Calu3 (cell line): Measurements from ENCODE around the gene NOX5. TPM values are rescaled to one million over a fixed set of nuclear protein-coding genes. Genes with fewer than 3 reads are reported as not detected.

Experiments used
- BruUV-seq: library from RNA; stranded (reverse); fragments of 400-500 nt; replicated peaks from 2 replicates; lab custom pipeline; 2021; lab: Mats Ljungman, UMichigan
- CTCF ChIA-PET: fragments of 300-600 bp; sonication (Branson Sonifier 250); formaldehyde crosslinking; loops from one replicate; lab custom pipeline; 2022; ENCODE audit warnings: antibody characterized with exemption; lab: Charles Lee
- DNase-seq: peaks from one replicate; pipeline ENCODE4 v3.0.0; 2022
- H3K27ac Mint-ChIP-seq: one replicate; pipeline ENCODE4 v1.8.0; 2022; ENCODE audit warnings: mixed read lengths; ENCODE audit not compliant: unreplicated experiment
- H3K27me3 Mint-ChIP-seq: one replicate; pipeline ENCODE4 v1.8.0; 2022; ENCODE audit warnings: mixed read lengths; ENCODE audit not compliant: unreplicated experiment
- H3K36me3 Mint-ChIP-seq: one replicate; pipeline ENCODE4 v1.8.0; 2022; ENCODE audit warnings: mild to moderate bottlenecking, moderate library complexity, mixed read lengths; ENCODE audit not compliant: insufficient read depth, unreplicated experiment
- H3K4me1 Mint-ChIP-seq: one replicate; pipeline ENCODE4 v1.8.0; 2022; ENCODE audit warnings: mild to moderate bottlenecking, low read depth, mixed read lengths; ENCODE audit not compliant: unreplicated experiment
- H3K4me3 Mint-ChIP-seq: one replicate; pipeline ENCODE4 v1.8.0; 2022; ENCODE audit warnings: mild to moderate bottlenecking, low read depth, moderate library complexity, mixed read lengths; ENCODE audit not compliant: unreplicated experiment
- H3K9me3 Mint-ChIP-seq: one replicate; pipeline ENCODE4 v1.8.0; 2022; ENCODE audit warnings: low read depth, mixed read lengths; ENCODE audit not compliant: unreplicated experiment
- intact Hi-C: fragments of 100-400 bp; cut with micrococcal nuclease; formaldehyde crosslinking; loops from one replicate; pipeline ENCODE4 v1.10.0; 2022; ENCODE audit not compliant: unreplicated experiment
- total RNA-seq: library from RNA; stranded (reverse); gene quantifications from 2 replicates; pipeline ENCODE4 v1.2.3, GENCODE V29; 2022
- TF ChIP-seq, protein P1 (sequence below): fragments of 200-600 bp; IDR thresholded peaks from one replicate; pipeline ENCODE4 v1.8.0; 2022; ENCODE audit warnings: antibody characterized with exemption; ENCODE audit not compliant: unreplicated experiment

NOX5 gene
- total RNA-seq, 1 experiment from 2014 or later = 0.14 TPM

- Mint-ChIP-seq H3K27me3 (peaks cover 90% of the 10 kb centered on the region), H3K9me3 (no peaks in the 10 kb centered on the region), H3K27ac (no peak overlapping the region), H3K4me3 (no peak overlapping the region), H3K36me3 (no peaks in the 10 kb centered on the region), H3K4me1 (no peaks in the 10 kb centered on the region)
- TF ChIP-seq, protein P1, sequence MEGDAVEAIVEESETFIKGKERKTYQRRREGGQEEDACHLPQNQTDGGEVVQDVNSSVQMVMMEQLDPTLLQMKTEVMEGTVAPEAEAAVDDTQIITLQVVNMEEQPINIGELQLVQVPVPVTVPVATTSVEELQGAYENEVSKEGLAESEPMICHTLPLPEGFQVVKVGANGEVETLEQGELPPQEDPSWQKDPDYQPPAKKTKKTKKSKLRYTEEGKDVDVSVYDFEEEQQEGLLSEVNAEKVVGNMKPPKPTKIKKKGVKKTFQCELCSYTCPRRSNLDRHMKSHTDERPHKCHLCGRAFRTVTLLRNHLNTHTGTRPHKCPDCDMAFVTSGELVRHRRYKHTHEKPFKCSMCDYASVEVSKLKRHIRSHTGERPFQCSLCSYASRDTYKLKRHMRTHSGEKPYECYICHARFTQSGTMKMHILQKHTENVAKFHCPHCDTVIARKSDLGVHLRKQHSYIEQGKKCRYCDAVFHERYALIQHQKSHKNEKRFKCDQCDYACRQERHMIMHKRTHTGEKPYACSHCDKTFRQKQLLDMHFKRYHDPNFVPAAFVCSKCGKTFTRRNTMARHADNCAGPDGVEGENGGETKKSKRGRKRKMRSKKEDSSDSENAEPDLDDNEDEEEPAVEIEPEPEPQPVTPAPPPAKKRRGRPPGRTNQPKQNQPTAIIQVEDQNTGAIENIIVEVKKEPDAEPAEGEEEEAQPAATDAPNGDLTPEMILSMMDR = no peak
- intact Hi-C loops = no loop called here
- DNase-seq = no peak
- BruUV-seq = no TSS peak
- CTCF ChIA-PET = interaction anchor here (1.7 kb wide), 1 partner anchor 11 kb away, joined by 3 read pairs; no protein-coding TSS in a partner anchor
These were observed 92.6 kb downstream of the NOX5 start for GRCh38 chr15:69107025-69107620.

Other genes with a start within 250 kb of the NOX5 start
- gene ANP32A, start 193.8 kb upstream of the NOX5 start, total RNA-seq = 250 and 267 TPM in 2 replicates
- not detected in 2 replicates for gene SPESP1, start 84.2 kb upstream of the NOX5 start, total RNA-seq
- gene GLCE, start 145.9 kb downstream of the NOX5 start, total RNA-seq = 20.4 and 22.4 TPM in 2 replicates